Neural cell (in vitro differentiated cells): ENCODE measurements around the gene PSMA4.

Source experiments
- CTCF ChIP-seq: fragments of 450-650 bp; IDR thresholded peaks from 2 replicates; pipeline ENCODE4 v1.5.1; 2014; ENCODE audit warnings: antibody characterized with exemption, mild to moderate bottlenecking, moderate library complexity; ENCODE audit not compliant: poor library complexity, severe bottlenecking
- EP300 ChIP-seq: fragments of 450-650 bp; conservative IDR thresholded peaks from 2 replicates; pipeline ENCODE4 v1.6.1; 2014; ENCODE audit warnings: antibody characterized with exemption, mild to moderate bottlenecking, moderate library complexity; ENCODE audit not compliant: poor library complexity, severe bottlenecking
- EZH2 ChIP-seq: fragments of 200-600, 300-800 bp; shearing (Covaris generic), sonication (generic); IDR thresholded peaks from 2 replicates; pipeline ENCODE4 v1.6.1; 2014; ENCODE audit warnings: antibody characterized with exemption, low read length, borderline replicate concordance, mild to moderate bottlenecking; ENCODE audit not compliant: insufficient read depth, poor library complexity, severe bottlenecking
- POLR2AphosphoS5 ChIP-seq: IDR thresholded peaks from 2 replicates; pipeline ENCODE4 v1.6.1; 2012
- RAD21 ChIP-seq: fragments of 450-650 bp; conservative IDR thresholded peaks from 2 replicates; pipeline ENCODE4 v1.6.1; 2014; ENCODE audit warnings: antibody characterized with exemption, mild to moderate bottlenecking, moderate library complexity
- REST ChIP-seq: IDR thresholded peaks from 2 replicates; pipeline ENCODE4 v1.6.1; 2012; ENCODE audit warnings: borderline replicate concordance
- SMC3 ChIP-seq: fragments of 450-650 bp; conservative IDR thresholded peaks from 2 replicates; pipeline ENCODE4 v1.6.1; 2014; ENCODE audit warnings: antibody characterized with exemption, mild to moderate bottlenecking, moderate library complexity; ENCODE audit not compliant: poor library complexity
- TAF1 ChIP-seq: IDR thresholded peaks from 2 replicates; pipeline ENCODE4 v1.6.1; 2012; ENCODE audit warnings: low read depth

- TF ChIP-seq CTCF (no peak), EZH2 (no peak), REST (no peak), TAF1 (no peak), SMC3 (no peak), EP300 (no peak), RAD21 (no peak), POLR2AphosphoS5 (no peak)
These were observed 1.9 kb upstream of the PSMA4 start for GRCh38 chr15:78538358-78538757.
